K562 (cell line): Measurements from ENCODE around the gene HOXC11. TPM values are rescaled to one million over a fixed set of nuclear protein-coding genes. Genes with fewer than 3 reads are reported as not detected.

ENCODE experiments used
- ATAC-seq: fragments of 200-7000 bp; cut with Tn5 transposase; 3 replicates; pipeline ENCODE4 v1.9.1; 2020; ENCODE audit warnings: moderate library complexity
- BruUV-seq: library from RNA; stranded (reverse); fragments of 400-500 nt; replicated peaks from 2 replicates; lab custom pipeline; 2021; lab: Mats Ljungman, UMichigan
- CTCF ChIA-PET: fragments of 300-600 bp; formaldehyde crosslinking; extraction: SDS; loops from one replicate; lab custom pipeline; 2021; ENCODE audit warnings: low intra/inter-chr PET ratio; lab: Yijun Ruan, JAX
- POLR2A ChIA-PET: fragments of 300-600, 350-650 bp; sonication (Branson Sonifier 250); formaldehyde crosslinking; extraction: SDS; loops from one replicate; lab custom pipeline; 2021; ENCODE audit warnings: antibody characterized with exemption, inconsistent platforms; lab: Yijun Ruan, JAX
- DNase-seq, 4 experiments: peaks; one replicate each; pipeline versions ENCODE4 v3.0.0 to v3.0.0-alpha.2; 2011 to 2018; ENCODE audit warnings: low spot score in 3 of 4, mixed read lengths in 3 of 4; ENCODE audit errors: extremely low read depth in 1 of 4
- FAIRE-seq: peaks from 2 replicates; lab custom pipeline; 2011; peaks lifted over from hg19 to GRCh38; lab: Jason Lieb, UNC
- H2AFZ ChIP-seq: 2 replicates; pipeline ENCODE4 v1.6.0; 2011; ENCODE audit warnings: low read depth, low read length, control low read depth, inconsistent platforms
- H3K27ac ChIP-seq: fragments of 200-600 bp; 3 replicates; pipeline ENCODE4 v1.8.0; 2011; ENCODE audit warnings: low read depth, mild to moderate bottlenecking, control low read depth, inconsistent platforms, low read length, moderate library complexity, mixed read lengths; ENCODE audit errors: extremely low read depth
- H3K27me3 ChIP-seq, 2 experiments: fragments of 300-600 bp in 1 of 2; 2 replicates in 1 of 2; 3 replicates in 1 of 2; pipeline versions ENCODE4 v1.6.0 to v1.8.0; 2011; ENCODE audit warnings: inconsistent platforms in 2 of 2, low read length in 2 of 2, mild to moderate bottlenecking in 1 of 2, mixed read lengths in 1 of 2, moderate library complexity in 1 of 2; ENCODE audit not compliant: control insufficient read depth in 2 of 2, insufficient read depth in 2 of 2
- H3K36me3 ChIP-seq: fragments of 300-600 bp; 3 replicates; pipeline ENCODE4 v1.8.0; 2011; ENCODE audit warnings: mild to moderate bottlenecking, low read length, inconsistent platforms; ENCODE audit not compliant: control insufficient read depth, insufficient read depth
- H3K4me1 ChIP-seq, 2 experiments: fragments of 200-600 bp in 1 of 2; replicated peaks in 1 of 2; 2 replicates in 1 of 2; 3 replicates in 1 of 2; pipeline versions ENCODE4 v1.5.1 to v1.8.0; 2011; ENCODE audit warnings: inconsistent platforms in 2 of 2, low read length in 2 of 2, mild to moderate bottlenecking in 1 of 2, mixed read lengths in 1 of 2, moderate library complexity in 1 of 2; ENCODE audit not compliant: control insufficient read depth in 2 of 2, insufficient read depth in 2 of 2
- H3K4me2 ChIP-seq: 2 replicates; pipeline ENCODE4 v1.6.1; 2011; ENCODE audit warnings: low read length, control low read depth, inconsistent platforms, mixed read lengths; ENCODE audit not compliant: insufficient read depth
- H3K4me3 ChIP-seq: fragments of 200-600 bp; sonication (generic), shearing (Covaris generic); 2 replicates; pipeline ENCODE4 v1.5.1; 2016; ENCODE audit warnings: control low read depth, inconsistent platforms
- H3K79me2 ChIP-seq: fragments of 200-600 bp; 3 replicates; pipeline ENCODE4 v1.8.0; 2011; ENCODE audit warnings: low read length, inconsistent platforms; ENCODE audit not compliant: control insufficient read depth, insufficient read depth
- H3K9ac ChIP-seq, 2 experiments: 2 replicates each; pipeline versions ENCODE4 v1.6.0 to v1.6.1; 2011; ENCODE audit warnings: low read depth in 2 of 2, low read length in 2 of 2, control low read depth in 1 of 2, inconsistent platforms in 1 of 2, mild to moderate bottlenecking in 1 of 2, mixed read lengths in 1 of 2; ENCODE audit not compliant: insufficient read depth in 1 of 2
- H3K9me1 ChIP-seq: one replicate; pipeline ENCODE4 v1.6.0; 2011; ENCODE audit warnings: inconsistent platforms, mild to moderate bottlenecking, low read length, moderate library complexity; ENCODE audit not compliant: control insufficient read depth, insufficient read depth
- H3K9me3 ChIP-seq: replicated peaks from 2 replicates; pipeline ENCODE4 v1.5.1; 2011; ENCODE audit warnings: low read depth, low read length, inconsistent platforms; ENCODE audit not compliant: control insufficient read depth, insufficient read depth
- H4K20me1 ChIP-seq: replicated peaks from 2 replicates; pipeline ENCODE4 v1.6.1; 2011; ENCODE audit warnings: low read length, inconsistent platforms, mixed read lengths; ENCODE audit not compliant: control insufficient read depth, insufficient read depth
- CBX8 ChIP-seq: fragments of 200-600 bp; sonication (generic); IDR thresholded peaks from 2 replicates; pipeline ENCODE4 v1.6.1; 2012; ENCODE audit warnings: borderline replicate concordance, mixed run types, low read depth, mild to moderate bottlenecking, moderate library complexity, mixed read lengths, low read length, control low read depth, inconsistent platforms; ENCODE audit not compliant: poor library complexity, severe bottlenecking; ENCODE audit errors: extremely low read depth
- EZH2 ChIP-seq: IDR thresholded peaks from 2 replicates; pipeline ENCODE4 v1.6.1; 2012; ENCODE audit warnings: low read depth, mild to moderate bottlenecking, inconsistent platforms, low read length, borderline replicate concordance
- MLLT1 ChIP-seq, 2 experiments: fragments of 450-650 bp; IDR thresholded peaks; 2 replicates each; pipeline ENCODE4 v1.6.1; 2016
- SMC3 ChIP-seq: conservative IDR thresholded peaks from 2 replicates; pipeline ENCODE4 v1.6.1; 2011; ENCODE audit warnings: low read depth, low read length, improper control_type of control experiment; ENCODE audit not compliant: insufficient read depth
- WGBS: fragments of 100-300 bp; shearing (Covaris generic); methylation state at CpG from one replicate; pipeline ENCODE4 v1.1.6; 2016; ENCODE audit warnings: low coverage, mixed read lengths; ENCODE audit not compliant: insufficient coverage; ENCODE audit errors: missing lambda C conversion rate; 5-methylcytosine and 5-hydroxymethylcytosine counted together
- in situ Hi-C: fragments of 300-500 bp; cut with MboI; formaldehyde crosslinking; loops from 4 replicates; pipeline ENCODE4 v1.15.0; 2018; ENCODE audit warnings: inconsistent platforms, mixed read lengths
- intact Hi-C: fragments of 100-400 bp; cut with micrococcal nuclease; formaldehyde crosslinking; loops from 2 replicates; pipeline ENCODE4 v1.14.2; 2022
- polyA plus RNA-seq, 8 experiments: library from polyadenylated mRNA; depleted of rRNA in 4 of 8; stranded (reverse) in 5 of 8; unstranded in 3 of 8; fragments of >200 nt; fragmentation: Nextera tagmentation in 2 of 8; fragmentation: Illumina TruSeq in 1 of 8; extraction: Ambion mirVana in 2 of 8; extraction: Trizol in 1 of 8; gene quantifications; 2 replicates each; pipeline versions ENCODE4 v1.2.1 to v1.2.3, GENCODE V29; 2011 to 2014; ENCODE audit warnings: inconsistent platforms in 1 of 8, missing spikeins in 1 of 8
- total RNA-seq, 7 experiments: library from RNA; depleted of rRNA in 6 of 7; stranded (reverse); fragments of >200 nt in 6 of 7; fragmentation: Illumina TruSeq in 2 of 7; extraction: Trizol in 2 of 7; gene quantifications; 2 replicates each; pipeline versions ENCODE4 v1.2.1 to v1.2.3, GENCODE V29; 2011 to 2021; ENCODE audit warnings: low replicate concordance in 1 of 7

Gene HOXC11
- total and polyA plus RNA-seq, 9 of the 15 experiments (the other 6 are each of a cell fraction or from before 2014, with no cell fraction given), result not detected

GRCh38 chr12:53927220-53928029 lies 45.5 kb upstream of the HOXC11 start (continued):
- TF ChIP-seq SMC3, result no peak

GRCh38 chr12:53928054-53928835 lies 44.7 kb upstream of the HOXC11 start:
- H3K79me2 ChIP-seq, result no peaks in the 10 kb centered on the region

More at GRCh38 chr12:53928054-53928835, 44.7 kb upstream of the HOXC11 start:
- Histone ChIP-seq H3K27ac (no peak overlapping the region), H3K4me1 (peaks cover 0 to 4% of the 10 kb centered on the region in 2 experiments; a peak in 1 of 5 replicates), H3K4me3 (no peak overlapping the region), H3K9ac (no peak overlapping the region), H4K20me1 (no peaks in the 10 kb centered on the region), H3K4me2 (no peak overlapping the region), H3K36me3 (no peaks in the 10 kb centered on the region), H3K9me1 (no peaks in the 10 kb centered on the region), H3K27me3 (peaks cover 54 to 60% of the 10 kb centered on the region in 2 experiments), H3K9me3 (no peaks in the 10 kb centered on the region), H2AFZ (no peak overlapping the region)
- ATAC-seq (no peak), DNase-seq (no peak), FAIRE-seq (no peak)
- POLR2A ChIA-PET, result interaction anchor here (0.6 kb wide), 1 partner anchor 229 kb away, joined by 3 read pairs; no protein-coding TSS in a partner anchor
- no TSS peak for BruUV-seq
- in situ Hi-C loops, result no loop called here
- TF ChIP-seq CBX8 (peak; percentile 36), MLLT1 (IDR thresholded peaks at IDR 0.05) (no peak), EZH2 (peak; percentile 19; the same call in 1 of the 2 replicates)
- intact Hi-C loops, result no loop called here
- CTCF ChIA-PET, result no interaction called here
- WGBS, result 1% methylated on average over 24 of the region's 31 CpGs
